Hematopoietic multipotent progenitor cell treated with erythropoietin and hydrocortisone succinate and interleukin-3 and kit ligand, for 17 days (in vitro differentiated cells): ENCODE results near the gene FAAP20.

Experiments used
- DNase-seq: peaks from one replicate; pipeline ENCODE4 v3.0.0-alpha.2; 2015; ENCODE audit warnings: low spot score

Gene FAAP20

DNA sequence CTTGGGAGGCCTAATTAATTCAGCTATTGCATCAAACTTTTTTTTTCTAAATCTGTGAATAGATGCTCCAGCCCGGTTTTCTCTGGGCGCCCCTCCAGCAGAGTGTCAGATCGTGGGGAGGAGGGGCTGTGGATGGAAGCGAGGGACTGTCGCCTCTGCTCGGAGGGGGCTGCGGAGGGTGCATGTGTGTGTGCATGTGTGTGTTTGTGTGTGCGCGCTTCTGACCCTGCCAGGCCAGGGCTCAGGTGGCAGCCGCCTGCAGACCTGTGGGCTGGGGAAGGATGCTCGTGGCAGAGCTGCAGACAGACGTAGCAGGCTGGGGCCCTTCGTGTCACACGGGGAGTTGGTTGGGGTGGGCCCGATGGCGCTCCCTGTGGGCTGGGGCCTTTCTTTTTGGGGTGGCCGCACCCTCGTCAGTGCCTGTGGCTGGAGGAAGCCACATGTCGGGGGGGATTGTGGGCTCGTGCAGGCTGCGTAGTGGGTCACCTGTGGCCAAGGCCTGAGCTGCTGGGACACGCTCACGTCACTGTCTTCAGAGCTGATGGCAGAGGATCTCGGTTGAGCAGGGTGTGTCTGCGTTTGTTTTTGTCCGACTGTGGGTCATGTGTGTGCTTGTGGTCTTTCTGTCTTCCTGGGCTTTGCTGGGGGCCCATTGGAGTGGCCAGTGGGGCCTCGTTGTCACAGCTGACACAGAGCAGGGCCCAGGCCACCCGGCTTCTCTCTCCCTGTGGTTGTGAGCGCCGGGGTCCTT lies 36.4 kb upstream of the FAAP20 start:
- peak; percentile 27 for DNase-seq

DNA sequence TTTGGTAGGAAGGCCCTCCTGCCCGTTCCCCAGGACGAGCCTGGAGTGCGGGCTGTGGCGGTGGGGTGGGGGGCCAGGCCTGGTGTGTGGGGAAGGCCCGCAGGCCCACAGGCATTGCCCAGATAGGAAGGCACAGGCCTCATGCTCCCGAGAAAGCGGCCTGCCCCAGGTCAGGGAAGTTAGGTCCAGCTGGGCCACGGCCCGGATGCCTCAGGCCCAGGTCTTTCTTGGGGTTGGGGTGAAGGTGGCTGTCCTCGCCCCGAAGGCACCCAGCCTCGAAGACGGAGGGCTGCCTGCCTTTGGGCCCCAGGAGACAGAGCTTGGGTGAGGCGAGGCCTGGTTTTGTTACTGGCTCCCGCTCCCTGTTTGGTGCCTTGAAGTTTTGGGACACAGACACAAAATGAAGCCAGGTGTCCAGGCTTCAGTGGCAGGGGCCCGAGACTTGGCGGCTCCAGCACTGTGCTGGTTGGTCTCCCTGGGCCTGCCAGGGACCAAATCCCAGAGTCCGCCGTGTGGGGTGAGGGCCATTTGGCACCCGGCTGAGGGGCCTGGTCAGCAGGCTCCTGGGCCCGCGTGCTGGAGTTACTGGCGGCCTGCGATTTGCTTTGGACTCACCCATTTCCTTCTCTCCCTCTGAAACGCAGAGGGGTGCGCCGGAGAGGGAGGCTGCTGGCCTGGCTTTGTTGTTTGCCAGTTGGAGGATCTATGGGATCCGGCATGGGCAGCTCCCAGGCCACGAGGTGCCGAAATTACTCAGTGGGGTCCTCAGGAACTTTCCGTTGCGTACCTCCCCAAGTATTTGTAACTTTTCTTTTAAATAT lies 35.5 kb upstream of the FAAP20 start:
- no peak for DNase-seq

DNA sequence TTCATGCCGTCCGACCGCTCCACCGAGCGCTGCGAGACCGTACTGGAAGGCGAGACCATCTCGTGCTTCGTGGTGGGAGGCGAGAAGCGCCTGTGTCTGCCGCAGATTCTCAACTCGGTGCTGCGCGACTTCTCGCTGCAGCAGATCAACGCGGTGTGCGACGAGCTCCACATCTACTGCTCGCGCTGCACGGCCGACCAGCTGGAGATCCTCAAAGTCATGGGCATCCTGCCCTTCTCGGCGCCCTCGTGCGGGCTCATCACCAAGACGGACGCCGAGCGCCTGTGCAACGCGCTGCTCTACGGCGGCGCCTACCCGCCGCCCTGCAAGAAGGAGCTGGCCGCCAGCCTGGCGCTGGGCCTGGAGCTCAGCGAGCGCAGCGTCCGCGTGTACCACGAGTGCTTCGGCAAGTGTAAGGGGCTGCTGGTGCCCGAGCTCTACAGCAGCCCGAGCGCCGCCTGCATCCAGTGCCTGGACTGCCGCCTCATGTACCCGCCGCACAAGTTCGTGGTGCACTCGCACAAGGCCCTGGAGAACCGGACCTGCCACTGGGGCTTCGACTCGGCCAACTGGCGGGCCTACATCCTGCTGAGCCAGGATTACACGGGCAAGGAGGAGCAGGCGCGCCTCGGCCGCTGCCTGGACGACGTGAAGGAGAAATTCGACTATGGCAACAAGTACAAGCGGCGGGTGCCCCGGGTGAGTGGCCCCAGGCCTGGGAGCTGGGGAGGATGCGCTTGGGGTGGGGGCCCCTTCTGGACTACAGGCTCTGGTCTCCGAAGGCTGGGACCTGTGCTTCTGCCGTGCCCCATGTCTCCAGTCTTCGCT lies 34.7 kb upstream of the FAAP20 start:
- DNase-seq = peak; percentile 64

DNA sequence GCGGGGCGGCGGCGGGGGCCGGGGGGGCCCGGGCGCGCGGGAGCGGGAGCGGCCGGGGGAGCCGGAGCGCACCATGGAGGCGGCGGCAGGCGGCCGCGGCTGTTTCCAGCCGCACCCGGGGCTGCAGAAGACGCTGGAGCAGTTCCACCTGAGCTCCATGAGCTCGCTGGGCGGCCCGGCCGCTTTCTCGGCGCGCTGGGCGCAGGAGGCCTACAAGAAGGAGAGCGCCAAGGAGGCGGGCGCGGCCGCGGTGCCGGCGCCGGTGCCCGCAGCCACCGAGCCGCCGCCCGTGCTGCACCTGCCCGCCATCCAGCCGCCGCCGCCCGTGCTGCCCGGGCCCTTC lies 34.1 kb upstream of the FAAP20 start:
- peak; percentile 32 for DNase-seq

DNA sequence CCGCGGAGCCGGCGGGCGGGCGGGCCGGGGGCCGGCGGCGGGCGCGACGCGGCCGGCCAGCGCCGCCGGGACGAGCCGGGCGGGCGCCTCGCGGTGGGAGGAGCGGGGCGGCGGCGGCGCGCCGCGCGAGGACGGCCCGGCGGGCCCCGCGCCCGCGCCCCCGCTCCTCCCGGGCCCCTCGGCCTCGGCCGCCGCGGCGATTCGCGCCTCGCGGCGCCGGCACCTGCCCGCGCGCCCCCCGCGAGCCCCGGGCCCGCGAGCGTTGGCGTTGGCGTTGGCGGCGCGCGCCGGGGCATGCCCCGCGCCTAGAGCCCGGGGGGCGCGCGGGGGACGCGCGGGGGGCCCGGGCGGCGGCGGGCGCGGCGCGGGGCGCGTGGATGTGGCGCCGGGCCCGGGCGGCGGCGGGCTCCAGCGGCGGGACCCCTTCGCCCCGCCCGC lies 33.6 kb upstream of the FAAP20 start, which contains the start of gene SKI:
Gene SKI, plus strand, starts transcription at position 163 of the 438 bp plus-strand sequence. CDS start 448 bp downstream, outside the sequence.
- no peak for DNase-seq

DNA sequence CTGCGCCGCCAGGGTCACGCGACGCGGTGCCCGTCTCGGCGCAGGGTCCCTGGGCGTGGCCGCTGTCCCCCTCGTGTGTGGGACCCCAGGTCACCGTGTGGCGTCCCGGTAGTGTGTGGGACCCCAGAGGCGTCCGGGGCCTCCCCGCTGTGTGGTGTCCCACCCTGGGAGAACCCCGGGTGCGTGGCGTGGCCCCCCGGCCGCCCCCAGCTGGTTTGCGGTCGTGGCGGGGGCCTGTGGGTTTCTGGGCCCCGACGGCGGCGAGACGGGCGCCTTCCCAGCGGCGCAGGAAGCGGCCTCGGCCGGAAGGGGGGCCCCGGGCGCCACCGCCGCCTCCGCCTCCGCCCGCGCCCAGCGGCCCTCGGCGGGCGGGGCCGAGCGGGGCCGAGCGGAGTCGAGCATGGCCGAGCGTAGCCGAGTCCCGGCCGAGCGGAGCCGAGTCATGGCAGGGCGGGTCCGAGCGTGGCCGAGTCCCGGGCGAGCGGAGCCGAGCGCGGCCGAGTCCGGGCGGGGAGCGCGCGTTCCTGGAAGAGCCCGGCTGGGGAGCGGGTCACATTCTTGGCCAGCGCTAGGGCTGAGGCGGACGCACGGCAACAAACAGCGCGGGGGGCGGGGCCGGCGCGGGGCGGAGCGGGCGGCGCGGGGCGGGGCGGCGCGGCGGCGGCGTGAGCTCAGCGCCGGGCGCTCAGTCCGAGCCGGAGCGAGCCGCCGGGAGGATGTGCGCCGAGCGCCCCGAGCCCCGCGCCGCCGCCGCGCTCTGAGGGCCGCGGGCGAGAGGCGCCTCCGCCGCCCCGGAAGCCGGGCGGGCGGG lies 33.0 kb upstream of the FAAP20 start:
- DNase-seq = peak; percentile 95

DNA sequence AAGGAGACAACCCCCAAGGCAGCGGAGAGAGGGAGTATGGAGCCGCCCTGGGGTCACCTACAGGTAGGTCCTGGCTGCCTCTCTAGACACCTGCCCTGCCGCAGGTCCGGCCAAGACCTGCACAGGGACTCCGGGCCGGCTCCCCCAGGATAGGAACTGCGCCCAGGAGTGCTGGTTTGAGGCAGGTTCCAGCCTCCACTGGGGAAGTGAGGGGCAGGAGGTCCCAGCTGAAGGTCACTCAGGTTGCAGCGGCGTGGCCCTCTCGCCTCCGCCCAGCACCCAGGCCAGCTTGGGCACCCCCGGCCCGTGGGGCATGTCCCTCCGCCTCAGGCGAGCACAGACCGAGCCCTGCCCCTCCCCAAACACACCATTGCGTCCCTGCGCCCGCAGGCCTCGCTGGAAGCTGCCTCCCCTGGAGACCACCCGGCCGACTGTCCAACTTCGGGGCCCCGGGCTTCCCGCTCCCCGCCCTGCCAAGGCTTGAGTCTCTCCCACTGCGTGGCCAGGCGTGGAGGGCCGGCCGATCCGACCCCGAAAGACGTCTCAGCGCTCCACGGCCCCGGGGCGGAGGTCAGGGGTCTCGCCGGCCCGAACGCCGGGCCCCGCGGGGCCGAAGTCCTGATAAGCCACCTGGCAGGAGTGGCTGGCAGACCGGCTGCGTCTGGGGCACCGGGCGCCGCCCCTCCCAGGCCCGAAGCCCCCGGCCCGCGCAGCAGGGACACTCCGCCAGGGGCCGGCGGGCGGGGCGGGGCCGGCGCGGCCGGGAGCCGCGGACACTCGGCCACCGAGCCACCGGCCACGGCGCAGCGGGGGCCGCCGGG lies 32.2 kb upstream of the FAAP20 start:
- no peak for DNase-seq

DNA sequence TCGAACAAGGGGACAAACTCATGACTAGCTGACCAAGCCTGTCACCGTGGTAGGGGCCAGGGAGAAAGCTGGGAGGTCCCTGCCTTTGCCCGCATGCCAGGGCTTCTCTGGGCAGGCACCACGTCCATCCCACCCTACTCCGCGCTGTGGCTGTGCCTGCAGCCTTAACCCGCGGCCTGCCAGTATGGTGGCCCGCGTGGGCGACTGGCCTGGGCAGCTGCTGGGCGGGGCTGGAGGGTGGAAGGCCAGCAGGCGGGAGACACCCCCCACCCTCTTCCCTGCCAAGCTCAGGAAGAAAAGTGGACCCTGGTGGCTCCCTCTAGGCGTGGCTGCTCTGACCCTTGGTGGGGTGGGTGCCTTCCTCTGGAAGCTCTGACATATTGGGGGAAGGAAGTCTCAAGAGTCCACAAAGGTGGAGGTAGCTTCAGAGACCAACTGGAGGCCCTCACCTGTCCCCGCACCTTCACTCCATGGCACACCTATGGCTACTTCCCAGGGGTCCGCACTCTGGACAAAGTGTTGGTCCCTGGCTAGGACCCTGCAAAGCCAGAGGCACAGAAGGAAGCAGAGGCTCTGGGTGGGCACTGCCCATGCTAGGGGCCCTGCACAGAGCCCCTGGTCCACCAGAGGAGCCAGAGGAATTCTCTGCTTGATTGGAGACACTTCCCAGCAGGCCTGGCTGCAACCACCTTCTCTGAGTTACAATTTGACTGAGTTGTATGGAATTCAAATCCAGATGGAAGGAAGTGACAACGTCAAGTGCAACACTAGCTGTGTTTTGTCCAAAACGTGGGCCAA lies 30.3 kb upstream of the FAAP20 start:
- DNase-seq = no peak

DNA sequence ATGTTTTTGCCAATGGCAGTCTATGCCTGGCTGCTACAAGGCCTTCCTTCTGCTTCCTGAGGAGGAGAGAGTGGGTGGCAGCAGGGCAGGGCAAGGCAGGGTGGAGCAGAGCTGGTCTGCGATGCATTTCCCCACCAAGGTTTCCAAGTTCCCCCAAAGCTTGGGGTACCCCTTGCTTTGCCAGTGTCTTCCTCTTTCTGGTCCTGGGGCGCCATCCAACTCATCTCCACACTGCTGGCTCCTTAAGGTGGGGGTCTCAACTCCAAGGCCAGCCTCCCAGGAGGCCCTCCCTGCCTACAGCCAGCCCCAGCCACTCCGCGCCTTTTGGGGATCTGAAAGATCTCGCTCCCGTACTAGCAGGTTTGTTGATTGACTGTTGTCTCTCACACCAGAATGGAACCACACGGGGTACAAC lies 29.6 kb upstream of the FAAP20 start:
- DNase-seq = no peak

DNA sequence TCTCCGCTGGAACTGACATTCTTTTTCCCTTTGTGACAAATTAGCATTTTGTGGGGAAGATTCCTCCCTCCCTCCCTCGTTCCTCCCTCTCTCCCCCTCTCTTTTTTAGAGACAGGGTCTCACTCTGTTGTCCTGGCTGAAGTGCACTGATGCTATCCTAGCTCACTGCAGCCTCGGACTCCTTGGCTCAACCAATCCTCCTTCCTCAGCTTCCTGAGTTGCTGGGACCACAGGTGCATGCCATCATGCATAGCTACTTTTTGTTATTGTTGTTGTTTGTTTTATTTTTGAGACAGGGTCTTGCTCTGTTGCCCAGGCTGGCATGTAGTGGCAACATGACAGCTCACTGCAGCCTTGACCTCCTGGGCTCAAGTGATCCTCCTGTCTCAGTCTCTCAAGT lies 26.7 kb upstream of the FAAP20 start:
- no peak for DNase-seq

DNA sequence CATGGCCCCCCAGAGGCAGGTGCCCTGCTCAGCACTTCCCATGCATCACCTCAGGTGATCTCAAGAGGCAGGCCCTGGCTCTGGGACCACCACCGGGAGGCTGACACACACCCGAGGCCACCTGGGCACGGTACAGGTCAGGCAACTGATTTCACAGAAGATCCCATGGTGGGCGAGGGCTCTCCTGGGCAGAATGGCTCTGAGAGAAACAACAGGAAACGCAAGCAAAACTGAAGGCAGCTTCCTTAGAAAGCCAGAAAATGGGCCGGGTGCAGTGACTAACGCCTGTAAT lies 22.1 kb upstream of the FAAP20 start:
- no peak for DNase-seq

DNA sequence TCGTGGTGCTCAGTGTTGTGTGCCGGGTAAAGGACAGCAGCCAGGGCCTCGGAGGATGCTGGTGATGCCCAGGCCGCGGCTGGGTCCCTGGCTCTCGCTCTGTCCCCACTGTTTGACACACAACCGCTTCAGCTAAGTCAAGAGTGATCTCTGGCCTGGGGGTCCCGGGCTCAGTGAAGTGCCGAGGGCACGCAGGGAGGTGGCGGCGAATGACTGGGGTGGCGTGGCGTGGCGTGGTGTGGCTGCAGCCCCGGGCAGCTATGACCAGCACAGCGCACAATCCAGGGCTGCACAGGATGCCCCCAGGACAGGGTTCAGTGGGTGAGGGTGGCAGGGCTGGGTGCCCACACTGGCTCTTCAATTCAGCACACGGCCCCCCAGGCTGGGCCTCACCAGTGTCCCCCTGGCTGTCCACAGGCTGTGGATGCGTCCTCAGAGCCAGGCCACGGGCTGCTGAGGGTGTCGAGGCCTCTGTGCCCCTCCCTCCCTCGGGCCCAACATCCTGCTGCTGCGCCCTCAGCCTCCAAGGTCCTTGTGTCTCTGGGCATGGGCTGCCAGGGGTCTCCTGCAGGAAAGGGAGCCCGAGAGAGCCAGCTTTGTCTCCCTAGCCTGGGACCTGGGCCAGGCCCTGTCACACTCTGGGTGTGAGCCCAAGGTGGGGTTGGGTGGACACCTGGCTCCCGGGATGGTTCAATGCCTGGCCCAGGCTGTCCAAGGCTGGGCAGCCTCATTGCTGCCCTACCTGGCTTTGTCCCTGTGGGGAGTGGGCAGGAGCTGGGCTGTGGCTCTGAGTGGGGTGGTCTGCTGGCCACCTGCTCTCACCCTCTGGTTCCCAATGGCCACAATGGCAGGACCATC lies 21.6 kb upstream of the FAAP20 start:
- DNase-seq = no peak

DNA sequence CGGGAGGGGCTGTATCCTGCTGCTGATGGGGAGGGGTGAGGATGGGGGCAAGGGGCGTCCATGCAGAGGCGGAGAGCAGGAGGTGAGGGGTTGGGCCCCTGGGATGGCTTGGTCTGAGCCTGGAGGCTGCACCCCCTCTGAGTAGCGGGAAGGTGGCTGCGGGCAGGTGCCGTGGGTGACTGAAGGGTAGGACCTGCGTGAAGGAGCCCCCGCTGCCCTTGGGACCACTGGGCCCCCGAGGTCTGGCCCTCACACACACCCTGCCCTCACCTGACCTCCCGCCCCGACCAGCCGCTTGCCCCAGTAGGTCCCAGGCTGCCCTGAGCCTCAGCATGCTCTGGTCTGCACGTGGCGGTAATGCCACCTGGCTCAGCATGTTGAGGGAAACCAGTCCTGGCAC lies 20.8 kb upstream of the FAAP20 start:
- DNase-seq = no peak

DNA sequence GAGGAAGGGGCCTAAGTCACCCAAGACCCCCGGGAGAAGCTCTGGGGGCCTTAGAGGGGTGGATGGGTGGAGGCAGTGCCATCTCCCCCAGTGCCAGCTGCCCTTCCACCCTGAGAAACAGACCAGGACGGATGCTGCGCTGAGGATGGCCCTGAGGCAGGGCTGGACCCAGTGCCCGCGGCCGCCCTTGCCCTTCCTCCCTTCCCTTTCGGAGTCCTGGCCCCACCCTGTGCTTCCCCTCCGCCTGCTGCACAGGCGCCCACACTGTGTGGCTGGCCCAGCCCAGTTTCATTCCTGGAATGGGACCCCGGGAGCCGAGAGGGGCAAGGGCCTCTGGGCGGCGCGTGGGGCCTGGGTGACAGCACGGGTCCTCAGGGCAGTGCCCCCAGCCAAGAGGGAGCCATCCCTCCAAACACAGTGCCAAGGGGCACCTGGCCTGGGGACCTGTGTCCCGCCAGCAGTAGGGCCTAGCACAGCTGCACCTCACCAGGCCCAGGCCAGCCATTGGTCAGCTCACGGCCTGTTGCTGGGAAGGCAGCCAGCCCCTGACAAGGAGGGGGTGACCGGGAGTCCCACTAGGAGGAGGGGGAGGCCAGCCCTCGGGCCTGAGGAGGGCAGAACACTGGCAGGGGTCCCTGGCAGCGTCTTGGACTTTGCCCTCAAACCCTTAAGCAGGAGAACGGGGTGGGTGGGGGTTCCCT lies 20.1 kb upstream of the FAAP20 start:
- no peak for DNase-seq

DNA sequence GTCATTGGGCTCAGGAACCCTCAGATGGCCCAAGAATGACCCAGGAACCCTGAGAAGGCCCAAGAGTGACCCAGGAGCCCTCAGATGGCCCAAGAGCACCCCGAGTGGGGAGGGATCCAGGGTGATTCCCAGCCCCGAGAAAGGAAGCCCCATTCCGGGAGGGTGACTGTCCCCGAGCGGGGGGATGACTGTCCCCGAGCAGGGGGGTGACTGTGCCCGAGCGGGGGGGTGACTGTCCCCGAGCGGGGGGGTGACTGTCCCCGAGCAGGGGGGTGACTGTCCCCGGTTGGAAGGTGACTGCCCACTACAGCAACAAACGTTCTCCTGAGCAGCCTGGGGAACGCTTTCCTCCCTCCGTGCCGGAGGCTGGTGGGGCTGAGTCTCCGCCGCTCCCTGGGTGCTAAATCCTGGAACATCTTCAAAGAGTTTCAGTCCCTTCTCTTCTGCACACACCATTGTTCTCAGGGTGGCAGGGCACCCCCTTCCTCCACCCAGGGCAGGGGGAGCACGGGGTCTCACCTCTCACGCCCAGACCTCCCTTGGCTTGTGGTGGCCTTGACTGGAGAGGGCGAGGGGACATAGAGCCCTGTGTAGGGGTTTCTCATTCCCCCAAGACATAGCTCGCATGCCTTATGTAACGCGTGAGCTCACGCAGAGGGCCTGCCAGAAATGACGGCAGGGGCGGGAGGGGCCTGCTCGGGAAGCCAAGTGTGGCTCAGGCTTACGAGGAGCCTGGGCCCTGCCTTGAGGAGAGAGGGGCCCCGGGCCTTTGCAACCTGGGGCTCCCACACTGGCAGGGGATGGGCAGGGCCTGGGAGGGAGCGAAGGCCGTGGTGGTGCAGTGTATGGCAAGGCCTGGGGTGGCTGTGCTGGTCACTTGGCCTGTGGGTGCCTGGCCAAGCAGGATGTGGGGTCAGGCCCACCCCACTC lies 19.3 kb upstream of the FAAP20 start:
- DNase-seq = no peak

DNA sequence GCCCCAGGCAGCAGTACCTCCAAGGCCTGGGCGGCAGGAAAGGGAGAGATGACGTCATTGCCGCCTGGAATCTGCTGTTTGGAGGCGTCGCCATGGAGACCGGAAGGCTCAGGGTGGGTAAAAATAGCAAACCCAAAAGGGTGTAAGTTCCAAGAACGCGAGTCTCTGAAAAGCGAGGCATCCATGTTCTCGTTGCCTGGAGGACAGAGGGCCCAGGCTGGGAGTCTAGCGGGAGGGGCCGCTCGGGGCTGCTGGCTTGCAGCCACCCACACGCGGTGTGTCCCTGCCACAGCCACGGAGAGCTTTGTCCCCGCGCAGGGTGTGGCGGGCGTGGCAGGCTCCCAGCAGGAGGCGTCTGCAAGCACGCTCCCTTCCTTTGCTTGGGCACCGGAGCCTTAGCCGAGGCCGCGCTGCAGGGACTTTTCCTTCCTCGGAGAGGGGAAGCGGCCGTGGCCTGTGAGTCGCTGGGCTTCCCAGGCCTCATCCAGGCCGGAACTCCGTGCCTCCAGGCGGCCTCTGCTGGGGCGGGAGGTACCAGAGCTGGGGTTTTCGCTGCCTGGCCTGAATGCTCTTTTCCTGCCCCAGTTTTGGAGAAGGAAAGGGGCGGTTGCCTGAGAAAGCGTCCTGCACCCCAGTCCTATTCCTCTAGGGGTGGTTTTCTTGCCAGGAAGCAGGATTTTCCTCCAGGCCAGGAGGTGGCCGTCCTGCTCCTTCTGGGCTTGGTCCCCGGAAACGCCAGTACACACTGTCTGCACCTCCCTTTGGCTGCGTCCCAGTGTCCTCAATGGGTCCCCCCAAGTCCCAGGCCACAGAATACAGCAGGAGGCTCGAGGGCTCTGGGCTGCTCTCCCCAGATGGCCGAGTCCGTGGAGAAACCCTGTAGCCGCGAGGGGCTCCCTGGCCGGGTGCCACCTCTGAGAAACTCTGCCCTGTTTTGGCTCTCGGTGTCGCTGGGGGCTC lies 18.2 kb upstream of the FAAP20 start:
- DNase-seq = peak; percentile 47

DNA sequence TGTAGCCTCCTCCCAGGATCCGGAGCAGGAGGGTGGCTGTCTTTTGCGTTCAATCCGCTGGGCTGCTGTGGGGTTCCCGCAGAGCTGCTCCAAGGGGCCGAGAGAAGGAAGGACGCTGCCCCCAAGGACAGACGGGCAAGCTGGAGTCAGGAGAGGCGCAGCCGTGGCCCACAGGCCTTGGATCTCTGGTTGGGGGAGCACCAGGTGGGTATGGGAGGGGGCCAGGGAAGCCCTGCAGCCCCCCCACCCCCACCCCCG lies 17.6 kb upstream of the FAAP20 start:
- no peak for DNase-seq
